Astrocyte (in vitro differentiated cells and primary cell): ENCODE data around the gene TMEM175. TPM values are rescaled to one million over a fixed set of nuclear protein-coding genes. Genes with fewer than 3 reads are reported as not detected.

Experiments used
- DNase-seq: peaks from one replicate; pipeline ENCODE4 v3.0.0-alpha.2; 2010; ENCODE audit warnings: low read depth
- FAIRE-seq: peaks from 2 replicates; lab custom pipeline; 2011; peaks lifted over from hg19 to GRCh38; lab: Jason Lieb, UNC
- H2AFZ ChIP-seq: 2 replicates; pipeline ENCODE4 v1.6.0; 2012; ENCODE audit warnings: low read depth, low read length, inconsistent platforms
- H3K27ac ChIP-seq: 2 replicates; pipeline ENCODE4 v1.5.1; 2011; ENCODE audit warnings: low read depth, low read length, inconsistent platforms
- H3K27me3 ChIP-seq: 2 replicates; pipeline ENCODE4 v1.6.0; 2011; ENCODE audit warnings: low read length, inconsistent platforms; ENCODE audit not compliant: insufficient read depth
- H3K36me3 ChIP-seq: 2 replicates; pipeline ENCODE4 v1.5.1; 2011; ENCODE audit warnings: low read length, inconsistent platforms; ENCODE audit not compliant: insufficient read depth
- H3K4me1 ChIP-seq: 2 replicates; pipeline ENCODE4 v1.5.1; 2011; ENCODE audit warnings: low read length, inconsistent platforms; ENCODE audit not compliant: insufficient read depth
- H3K4me2 ChIP-seq: 2 replicates; pipeline ENCODE4 v1.6.0; 2012; ENCODE audit warnings: low read length, inconsistent platforms
- H3K4me3 ChIP-seq: 2 replicates; pipeline ENCODE4 v1.5.1; 2011; ENCODE audit warnings: low read depth, mild to moderate bottlenecking, low read length, inconsistent platforms; ENCODE audit not compliant: insufficient read depth
- H3K79me2 ChIP-seq: 2 replicates; pipeline ENCODE4 v1.6.0; 2012; ENCODE audit warnings: mild to moderate bottlenecking, low read length, inconsistent platforms; ENCODE audit not compliant: insufficient read depth
- H3K9ac ChIP-seq: 2 replicates; pipeline ENCODE4 v1.6.0; 2012; ENCODE audit warnings: mild to moderate bottlenecking, low read length, inconsistent platforms
- H3K9me3 ChIP-seq: 2 replicates; pipeline ENCODE4 v1.5.1; 2012; ENCODE audit warnings: low read depth, mild to moderate bottlenecking, low read length, inconsistent platforms; ENCODE audit not compliant: insufficient read depth
- H4K20me1 ChIP-seq: 2 replicates; pipeline ENCODE4 v1.6.0; 2012; ENCODE audit warnings: low read length, inconsistent platforms; ENCODE audit not compliant: insufficient read depth
- H3K27ac Mint-ChIP-seq: one replicate; pipeline ENCODE4 v1.8.0; 2021; ENCODE audit warnings: mild to moderate bottlenecking, mixed read lengths; ENCODE audit not compliant: unreplicated experiment
- H3K27me3 Mint-ChIP-seq: one replicate; pipeline ENCODE4 v1.8.0; 2021; ENCODE audit warnings: low read depth, mixed read lengths; ENCODE audit not compliant: unreplicated experiment
- H3K36me3 Mint-ChIP-seq: one replicate; pipeline ENCODE4 v1.8.0; 2021; ENCODE audit warnings: low read depth, mixed read lengths; ENCODE audit not compliant: unreplicated experiment
- H3K4me1 Mint-ChIP-seq: one replicate; pipeline ENCODE4 v1.8.0; 2021; ENCODE audit warnings: low read depth, mixed read lengths; ENCODE audit not compliant: unreplicated experiment
- H3K4me3 Mint-ChIP-seq: one replicate; pipeline ENCODE4 v1.8.0; 2021; ENCODE audit warnings: mild to moderate bottlenecking, moderate library complexity, mixed read lengths; ENCODE audit not compliant: unreplicated experiment
- H3K9me3 Mint-ChIP-seq: one replicate; pipeline ENCODE4 v1.8.0; 2021; ENCODE audit warnings: mild to moderate bottlenecking, mixed read lengths; ENCODE audit not compliant: unreplicated experiment
- CTCF ChIP-seq: IDR thresholded peaks from 2 replicates; pipeline ENCODE4 v1.5.1; 2011; ENCODE audit warnings: low read depth, mild to moderate bottlenecking, inconsistent platforms, low read length, moderate library complexity; ENCODE audit not compliant: insufficient read depth
- EZH2 ChIP-seq: IDR thresholded peaks from 2 replicates; pipeline ENCODE4 v1.6.1; 2012; ENCODE audit warnings: mild to moderate bottlenecking, low read length, inconsistent platforms; ENCODE audit not compliant: insufficient read depth
- total RNA-seq: library from RNA; stranded (reverse); gene quantifications from 2 replicates; pipeline ENCODE4 v1.2.1, GENCODE V29; 2021

The TMEM175 gene
- total RNA-seq, 1 donor from 2014 or later, result 22.1 TPM

GRCh38 chr4:896630-897029 is 35.6 kb upstream of the TMEM175 start:
- TF ChIP-seq CTCF (no peak), EZH2 (no peak)
- no peak for DNase-seq
- no peaks in the 10 kb centered on the region for H3K4me1 Mint-ChIP-seq
- Histone ChIP-seq H3K36me3 (peaks cover 8% of the 10 kb centered on the region), H3K27ac (no peak overlapping the region), H3K4me2 (no peak overlapping the region), H2AFZ (no peak overlapping the region), H3K4me1 (no peaks in the 10 kb centered on the region), H3K9me3 (no peaks in the 10 kb centered on the region), H3K27me3 (no peaks in the 10 kb centered on the region), H3K9ac (no peak overlapping the region), H3K4me3 (no peak overlapping the region), H4K20me1 (peaks cover 52% of the 10 kb centered on the region), H3K79me2 (peaks cover 25% of the 10 kb centered on the region)
- H3K36me3 Mint-ChIP-seq, result peaks cover 6% of the 10 kb centered on the region
- no peaks in the 10 kb centered on the region for H3K27me3 Mint-ChIP-seq
- no peak for FAIRE-seq
- no peaks in the 10 kb centered on the region for H3K9me3 Mint-ChIP-seq
- no peak overlapping the region for H3K27ac Mint-ChIP-seq
- no peak overlapping the region for H3K4me3 Mint-ChIP-seq

- Mint-ChIP-seq H3K4me3 (no peak overlapping the region), H3K27me3 (no peaks in the 10 kb centered on the region), H3K36me3 (peaks cover 6% of the 10 kb centered on the region), H3K4me1 (no peaks in the 10 kb centered on the region), H3K27ac (no peak overlapping the region), H3K9me3 (no peaks in the 10 kb centered on the region)
- no peak for FAIRE-seq
- H3K4me3 ChIP-seq, result no peak overlapping the region
- peaks cover 59% of the 10 kb centered on the region for H4K20me1 ChIP-seq
- H3K4me2 ChIP-seq, result no peak overlapping the region
- H3K9ac ChIP-seq, result no peak overlapping the region
- no peak overlapping the region for H2AFZ ChIP-seq
- H3K27ac ChIP-seq, result no peak overlapping the region
- H3K9me3 ChIP-seq, result no peaks in the 10 kb centered on the region
- H3K4me1 ChIP-seq, result no peaks in the 10 kb centered on the region
- no peak for DNase-seq
- peaks cover 25% of the 10 kb centered on the region for H3K79me2 ChIP-seq
- H3K27me3 ChIP-seq, result no peaks in the 10 kb centered on the region
- peaks cover 8% of the 10 kb centered on the region for H3K36me3 ChIP-seq
- TF ChIP-seq EZH2, result no peak
- TF ChIP-seq CTCF, result no peak
Observed at GRCh38 chr4:898123-898522, 34.1 kb upstream of the TMEM175 start.

- H3K9me3 ChIP-seq, result no peaks in the 10 kb centered on the region
- H3K27ac ChIP-seq, result no peak overlapping the region
- Mint-ChIP-seq H3K27ac (no peak overlapping the region), H3K36me3 (peaks cover 6% of the 10 kb centered on the region), H3K9me3 (no peaks in the 10 kb centered on the region), H3K4me3 (no peak overlapping the region), H3K27me3 (no peaks in the 10 kb centered on the region), H3K4me1 (no peaks in the 10 kb centered on the region)
- no peak overlapping the region for H3K9ac ChIP-seq
- H3K4me1 ChIP-seq, result no peaks in the 10 kb centered on the region
- TF ChIP-seq CTCF (no peak), EZH2 (no peak)
- peaks cover 8% of the 10 kb centered on the region for H3K36me3 ChIP-seq
- no peak overlapping the region for H3K4me3 ChIP-seq
- H3K4me2 ChIP-seq, result no peak overlapping the region
- no peak for FAIRE-seq
- H2AFZ ChIP-seq, result no peak overlapping the region
- H3K27me3 ChIP-seq, result no peaks in the 10 kb centered on the region
- H3K79me2 ChIP-seq, result peaks cover 25% of the 10 kb centered on the region
- no peak for DNase-seq
- H4K20me1 ChIP-seq, result peaks cover 60% of the 10 kb centered on the region
Observed at GRCh38 chr4:898869-899555, 33.2 kb upstream of the TMEM175 start.
